ENCODE measurements around the gene DDX1.
"Not testable (repeated sequence)": the region's sequence is repeated elsewhere in the genome, so short reads cannot be mapped to it uniquely, and the experiment has no call there.

Gene DDX1

GRCh38 chr2:15596968-15597367 lies 5.3 kb downstream of the DDX1 start:
- no peak for DNase-seq

DNA sequence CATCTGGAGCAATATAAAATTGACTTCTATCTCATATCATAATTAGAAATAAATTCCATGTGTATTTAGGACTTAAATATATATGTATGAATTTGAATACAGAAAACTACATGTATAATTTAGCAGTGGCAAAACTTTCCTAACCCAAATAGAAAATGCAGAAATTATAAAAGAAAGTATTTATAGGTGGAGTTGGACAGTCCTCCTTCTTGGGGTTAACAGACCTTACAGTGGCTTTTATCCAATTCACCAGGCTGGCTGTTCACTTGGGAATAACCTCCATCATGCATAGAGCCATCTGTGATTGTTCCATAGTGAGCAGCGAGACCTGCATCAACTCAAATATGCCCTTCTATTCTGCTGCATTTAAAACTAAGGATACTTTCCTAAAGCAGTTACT lies 8.3 kb downstream of the DDX1 start:
- no peak for DNase-seq

DNA sequence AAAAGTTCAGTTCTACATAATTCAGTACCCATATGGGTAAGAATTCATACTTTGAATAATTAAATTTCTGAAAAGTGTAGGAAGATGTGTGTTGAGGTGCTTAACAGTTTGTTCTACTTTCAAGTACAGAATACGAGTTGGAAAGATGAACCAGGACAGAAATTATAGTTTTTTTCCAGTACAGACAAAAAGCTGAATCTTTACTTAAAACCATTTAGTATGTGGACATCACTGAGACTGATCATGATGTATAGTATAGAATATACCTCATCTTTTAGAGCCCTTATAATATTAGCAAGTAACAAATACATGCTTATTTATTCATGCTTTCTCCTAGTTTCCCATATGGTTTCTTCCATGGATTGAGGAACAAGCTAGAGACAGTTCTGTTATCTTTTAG lies 10.0 kb downstream of the DDX1 start:
- DNase-seq, result no peak

- no peak for DNase-seq
These were observed 10.7 kb downstream of the DDX1 start for GRCh38 chr2:15602393-15602792.

GRCh38 chr2:15603044-15603765 lies 11.5 kb downstream of the DDX1 start:
- DNase-seq, result no peak

GRCh38 chr2:15603948-15604347 lies 12.3 kb downstream of the DDX1 start:
- no peak for DNase-seq

DNA sequence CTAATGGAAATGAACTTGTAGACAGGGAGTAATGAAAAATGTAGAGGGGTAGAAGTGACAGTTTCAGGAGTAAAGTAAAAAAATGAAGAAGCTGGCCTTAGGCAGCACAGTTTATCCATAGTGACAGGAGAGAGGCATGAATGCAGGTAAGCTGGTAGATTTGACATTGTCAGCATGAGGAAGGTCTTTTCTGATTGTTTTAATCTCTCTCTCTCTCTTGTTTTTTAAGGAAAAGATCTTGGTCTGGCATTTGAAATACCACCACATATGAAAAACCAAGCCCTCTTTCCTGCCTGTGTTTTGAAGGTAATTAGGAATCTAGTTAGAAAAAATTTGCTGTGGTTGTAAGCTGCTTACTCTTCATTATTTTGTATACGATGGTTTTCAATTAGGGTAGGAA lies 14.1 kb downstream of the DDX1 start:
- no peak for DNase-seq

GRCh38 chr2:15606481-15607441 lies 15.1 kb downstream of the DDX1 start:
- no peak for DNase-seq

DNA sequence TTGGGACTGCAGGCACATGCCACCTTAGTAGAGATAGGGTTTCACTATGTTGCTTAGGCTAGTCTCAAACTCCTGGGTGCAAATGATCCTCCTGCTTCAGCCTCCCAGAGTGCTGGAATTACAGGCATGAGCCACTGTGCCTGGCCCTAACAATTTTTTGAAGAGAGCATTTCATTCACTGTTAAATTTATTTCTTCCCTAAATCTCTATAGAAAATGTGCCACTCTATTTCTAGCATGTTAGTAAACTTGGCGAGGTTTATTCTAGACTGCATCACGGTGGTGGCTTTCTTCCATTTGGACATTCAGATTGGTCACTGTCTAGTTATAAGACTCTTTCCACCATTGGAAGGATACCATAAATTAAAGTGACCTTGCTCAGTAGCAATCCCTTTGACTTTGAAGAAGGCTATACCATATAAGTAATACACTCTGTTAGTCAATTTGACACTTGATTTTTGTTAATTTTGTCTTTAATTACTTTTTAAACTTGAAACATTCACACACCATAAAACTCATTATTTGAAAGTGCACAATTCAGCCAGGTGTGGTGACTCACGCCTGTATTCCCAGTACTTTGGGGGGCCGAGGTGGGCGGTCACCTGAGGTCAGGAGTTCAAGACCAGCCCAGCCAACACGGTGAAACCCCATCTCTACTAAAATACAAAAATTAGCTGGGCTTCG lies 16.2 kb downstream of the DDX1 start:
- DNase-seq, result no peak

- no peak for DNase-seq
These were observed 16.7 kb downstream of the DDX1 start for GRCh38 chr2:15608392-15608761.

GRCh38 chr2:15609341-15610042 lies 17.8 kb downstream of the DDX1 start:
- DNase-seq, result no peak

GRCh38 chr2:15610430-15610952 lies 18.8 kb downstream of the DDX1 start:
- no peak for DNase-seq

- not testable (repeated sequence) for DNase-seq
These were observed 20.4 kb downstream of the DDX1 start for GRCh38 chr2:15612101-15612500.

DNA sequence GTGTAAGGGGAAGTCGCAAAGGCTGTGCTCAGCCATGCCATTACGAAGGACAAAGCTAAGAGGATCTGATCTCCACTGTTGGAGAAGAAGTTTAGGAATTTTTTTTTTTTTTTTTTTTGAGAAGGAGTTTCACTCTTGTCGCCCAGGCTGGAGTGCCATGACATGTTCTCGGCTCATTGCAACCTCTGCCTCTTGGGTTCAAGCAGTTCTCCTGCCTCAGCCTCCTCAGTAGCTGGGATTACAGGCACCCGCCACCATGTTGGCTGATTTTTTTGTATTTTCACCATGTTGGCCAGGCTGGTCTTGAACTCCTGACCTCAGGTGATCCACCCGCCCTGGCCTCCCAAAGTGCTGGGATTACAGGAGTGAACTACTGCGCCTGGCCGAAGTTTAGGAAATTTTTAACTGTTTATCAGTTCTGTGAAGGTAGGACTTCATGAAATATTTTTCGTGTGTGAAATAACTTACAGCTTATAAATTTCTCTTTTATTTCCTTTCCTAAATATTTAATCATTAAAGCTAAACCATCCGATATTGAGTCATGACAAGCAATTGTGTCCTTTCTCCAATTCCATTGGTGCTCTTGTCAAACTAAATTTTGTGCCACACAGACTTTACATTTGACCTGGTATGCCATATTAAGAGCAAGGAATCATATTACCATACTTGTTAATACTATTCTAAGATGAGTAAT lies 22.2 kb downstream of the DDX1 start:
- DNase-seq, result no peak

- DNase-seq, result no peak
These were observed 23.1 kb downstream of the DDX1 start for GRCh38 chr2:15614545-15615300.

DNA sequence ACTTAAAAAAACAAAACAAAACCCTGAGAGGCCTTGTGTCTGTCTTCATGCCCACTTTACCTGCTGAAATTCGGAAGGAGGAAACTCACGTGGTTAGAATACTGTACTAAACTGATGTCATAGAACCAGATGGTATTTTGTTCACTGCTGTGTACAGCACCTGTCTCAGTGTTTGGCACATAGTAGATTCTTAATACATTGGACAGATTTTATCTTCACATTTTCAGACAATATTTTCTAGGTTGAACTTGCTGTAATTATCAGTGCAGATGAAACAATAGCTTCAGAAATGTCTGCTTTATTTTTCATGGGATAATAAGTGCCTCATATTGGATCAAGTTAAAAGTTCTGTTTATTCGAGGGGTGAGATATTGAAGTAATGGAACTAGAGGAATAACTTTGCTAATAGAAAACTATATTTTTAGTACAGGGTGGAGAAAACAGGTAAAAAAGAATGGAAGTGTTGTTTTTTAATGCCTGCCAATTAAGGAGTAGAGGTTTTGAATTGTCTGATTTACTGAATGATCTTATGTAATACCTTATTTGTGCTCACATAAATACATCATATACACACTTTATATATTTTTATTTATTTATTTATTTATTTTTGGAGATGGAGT lies 23.7 kb downstream of the DDX1 start:
- DNase-seq, result no peak

DNA sequence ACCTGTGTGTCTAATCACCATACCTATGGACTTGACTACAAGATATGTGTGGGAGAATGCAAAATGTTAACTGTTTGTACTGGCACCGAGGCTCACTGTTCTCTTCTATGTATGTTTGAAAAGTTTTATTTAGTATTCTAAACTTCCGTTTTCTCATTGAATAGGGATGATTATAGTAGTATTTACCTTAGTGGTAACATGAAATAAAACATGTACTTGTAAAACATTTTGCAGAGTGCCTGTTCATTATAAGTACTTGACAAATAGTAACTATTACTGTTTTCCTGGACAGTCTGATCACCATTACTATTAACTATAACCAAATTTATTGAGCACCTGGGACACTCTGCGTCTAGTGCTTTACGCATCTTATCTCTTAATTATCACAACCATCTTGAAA lies 24.8 kb downstream of the DDX1 start:
- no peak for DNase-seq

DNA sequence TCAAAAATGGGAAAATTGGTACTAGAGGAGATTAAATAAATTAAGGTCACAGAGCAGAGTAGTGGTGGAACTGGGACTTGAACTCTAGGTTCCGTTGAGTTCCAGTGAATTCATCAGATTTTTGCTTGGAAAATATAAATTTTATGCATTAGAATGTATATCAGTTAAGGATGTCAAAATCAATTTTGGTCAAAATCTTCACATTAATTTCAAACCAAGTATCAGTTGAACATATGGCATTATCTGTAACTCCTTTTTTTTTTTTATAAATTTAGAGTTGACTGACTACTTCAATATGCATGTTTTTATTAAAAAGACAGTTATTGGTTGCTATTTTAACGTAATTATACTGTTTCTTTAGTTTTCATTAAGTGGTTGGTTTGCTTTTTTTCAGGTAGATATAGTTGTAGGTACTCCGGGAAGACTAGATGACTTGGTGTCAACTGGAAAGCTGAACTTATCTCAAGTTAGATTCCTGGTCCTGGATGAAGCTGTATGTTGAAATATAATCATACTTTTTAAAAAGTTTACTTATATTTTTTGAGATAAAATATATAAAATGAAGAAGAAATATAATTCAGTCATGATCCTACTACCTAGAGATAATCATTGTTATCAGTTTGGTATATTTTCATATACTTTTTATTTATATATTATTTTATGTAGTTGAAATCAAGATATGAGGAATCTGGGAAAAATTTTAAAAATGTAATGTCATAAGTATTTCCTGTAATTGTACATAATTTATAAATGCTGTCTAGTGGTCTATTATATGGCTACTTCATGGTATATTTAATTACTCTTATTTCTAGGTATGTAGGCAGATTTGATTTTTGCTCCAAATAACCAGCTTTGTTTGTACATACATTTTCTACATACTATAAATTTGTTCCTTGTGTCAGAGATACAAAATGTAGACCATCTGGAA lies 25.4 kb downstream of the DDX1 start:
- DNase-seq, result no peak

GRCh38 chr2:15617778-15618448 lies 26.2 kb downstream of the DDX1 start:
- no peak for DNase-seq
